Measurements from ENCODE around the gene GCDH.
"Not testable (repeated sequence)": the region's sequence is repeated elsewhere in the genome, so short reads cannot be mapped to it uniquely, and the experiment has no call there.

GCDH gene

GRCh38 chr19:12886969-12887747 lies 3.8 kb upstream of the GCDH start, which contains the start of gene KLF1:
Gene KLF1 (minus strand): TSS chr19:12887201. CDS start chr19:12887140, 61 bp downstream.
- Histone ChIP-seq H3K36me3 (replicated peaks; ENCODE audit: low read depth, low read length) (peaks cover 7% of the 10 kb centered on the region), H3K4me1 (ENCODE audit: low read length) (peaks cover 19% of the 10 kb centered on the region), H3K9ac (ENCODE audit: low read length) (peak within 1 kb of the TSS; percentile 64), H3K9me3 (ENCODE audit: insufficient read depth, low read length) (peaks cover 19% of the 10 kb centered on the region), H3K4me3 (ENCODE audit: low read length) (peak within 1 kb of the TSS; percentile 77), H3K79me2 (ENCODE audit: low read length) (peaks cover 12% of the 10 kb centered on the region), H4K20me1 (ENCODE audit: insufficient read depth, low read length) (no peaks in the 10 kb centered on the region; the same call in 1 of the 2 replicates), H3K4me2 (ENCODE audit: low read length) (peak within 1 kb of the TSS; percentile 72), H3K27me3 (ENCODE audit: low read depth, low read length) (no peaks in the 10 kb centered on the region), H2AFZ (ENCODE audit: low read depth, low read length) (no peak within 1 kb of the TSS), H3K27ac (ENCODE audit: low read length) (no peak within 1 kb of the TSS)
- TF ChIP-seq CTCF (IDR thresholded peaks at IDR 0.05; ENCODE audit: low read depth, low read length) (no peak), EZH2phosphoT487 (IDR thresholded peaks at IDR 0.05; ENCODE audit: low read depth) (no peak)

GRCh38 chr19:12888006-12888603 lies 2.9 kb upstream of the GCDH start:
- Histone ChIP-seq H2AFZ (ENCODE audit: low read depth, low read length) (no peak overlapping the region), H3K36me3 (replicated peaks; ENCODE audit: low read depth, low read length) (peaks cover 4% of the 10 kb centered on the region), H3K27me3 (ENCODE audit: low read depth, low read length) (no peaks in the 10 kb centered on the region), H3K9ac (ENCODE audit: low read length) (no peak overlapping the region), H3K4me2 (ENCODE audit: low read length) (no peak overlapping the region), H3K9me3 (ENCODE audit: insufficient read depth, low read length) (peaks cover 13% of the 10 kb centered on the region), H3K27ac (ENCODE audit: low read length) (no peak overlapping the region), H4K20me1 (ENCODE audit: insufficient read depth, low read length) (no peaks in the 10 kb centered on the region; the same call in 1 of the 2 replicates), H3K4me3 (ENCODE audit: low read length) (no peak overlapping the region), H3K79me2 (ENCODE audit: low read length) (peaks cover 15% of the 10 kb centered on the region), H3K4me1 (ENCODE audit: low read length) (peaks cover 17% of the 10 kb centered on the region)
- TF ChIP-seq EZH2phosphoT487 (IDR thresholded peaks at IDR 0.05; ENCODE audit: low read depth) (no peak), CTCF (IDR thresholded peaks at IDR 0.05; ENCODE audit: low read depth, low read length) (no peak)

GRCh38 chr19:12890299-12890786 lies 617 bp upstream of the GCDH start:
- peaks cover 14% of the 10 kb centered on the region for H3K36me3 ChIP-seq (replicated peaks; ENCODE audit: low read depth, low read length)
- H3K4me2 ChIP-seq (ENCODE audit: low read length), result peak overlapping the region; percentile 68
- H3K27ac ChIP-seq (ENCODE audit: low read length); H3K27me3 ChIP-seq (ENCODE audit: low read depth, low read length); H4K20me1 ChIP-seq (ENCODE audit: insufficient read depth, low read length); H3K9me3 ChIP-seq (ENCODE audit: insufficient read depth, low read length): not testable (repeated sequence)
- H3K79me2 ChIP-seq (ENCODE audit: low read length), result peaks cover 20% of the 10 kb centered on the region
- H2AFZ ChIP-seq (ENCODE audit: low read depth, low read length), result peak overlapping the region; percentile 72; the same call in 1 of the 2 replicates
- peak overlapping the region; percentile 87 for H3K4me3 ChIP-seq (ENCODE audit: low read length)
- H3K4me1 ChIP-seq (ENCODE audit: low read length), result peaks cover 17% of the 10 kb centered on the region
- H3K9ac ChIP-seq (ENCODE audit: low read length), result peak overlapping the region; percentile 33; the same call in 1 of the 2 replicates

DNA sequence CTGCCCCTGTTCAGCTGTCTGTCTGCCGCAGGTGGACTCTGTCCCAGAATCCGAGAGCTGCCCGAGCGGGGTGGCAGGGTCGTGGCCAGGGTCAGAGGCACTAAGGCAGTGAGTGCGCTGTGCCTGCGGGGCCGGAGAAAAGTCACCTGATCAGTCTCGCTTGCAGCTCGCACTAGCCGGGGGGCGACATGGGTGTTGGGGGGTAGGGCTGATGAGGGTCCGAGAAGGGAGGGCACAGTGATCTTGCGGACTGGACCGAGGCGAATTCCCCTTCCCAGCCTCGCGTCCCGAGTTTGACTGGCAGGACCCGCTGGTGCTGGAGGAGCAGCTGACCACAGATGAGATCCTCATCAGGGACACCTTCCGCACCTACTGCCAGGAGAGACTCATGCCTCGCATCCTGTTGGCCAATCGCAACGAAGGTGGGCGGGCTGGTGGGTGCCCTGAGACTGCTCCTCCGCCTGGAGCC lies 627 bp downstream of the GCDH start:
- Histone ChIP-seq H3K27ac (ENCODE audit: low read length) (no peak overlapping the region), H3K36me3 (replicated peaks; ENCODE audit: low read depth, low read length) (peaks cover 22% of the 10 kb centered on the region), H3K9ac (ENCODE audit: low read length) (peak overlapping the region; percentile 59), H3K9me3 (ENCODE audit: insufficient read depth, low read length) (no peaks in the 10 kb centered on the region), H3K27me3 (ENCODE audit: low read depth, low read length) (no peaks in the 10 kb centered on the region), H3K79me2 (ENCODE audit: low read length) (peaks cover 20% of the 10 kb centered on the region), H3K4me3 (ENCODE audit: low read length) (peak overlapping the region; percentile 87), H2AFZ (ENCODE audit: low read depth, low read length) (no peak overlapping the region), H3K4me2 (ENCODE audit: low read length) (peak overlapping the region; percentile 78), H4K20me1 (ENCODE audit: insufficient read depth, low read length) (no peaks in the 10 kb centered on the region; the same call in 1 of the 2 replicates), H3K4me1 (ENCODE audit: low read length) (peaks cover 12% of the 10 kb centered on the region)
- TF ChIP-seq EZH2phosphoT487 (IDR thresholded peaks at IDR 0.05; ENCODE audit: low read depth) (no peak), CTCF (IDR thresholded peaks at IDR 0.05; ENCODE audit: low read depth, low read length) (no peak)

Data from OCI-LY3 (cell line).